NCI-H187 treated with DMSO at 0.1 percent for 48 hours (cell line): ENCODE measurements around the gene ZFP36L2.

Source experiments
- DNase-seq: peaks from one replicate; lab custom pipeline; 2025; lab: John Stamatoyannopoulos, UW

Gene ZFP36L2

DNA sequence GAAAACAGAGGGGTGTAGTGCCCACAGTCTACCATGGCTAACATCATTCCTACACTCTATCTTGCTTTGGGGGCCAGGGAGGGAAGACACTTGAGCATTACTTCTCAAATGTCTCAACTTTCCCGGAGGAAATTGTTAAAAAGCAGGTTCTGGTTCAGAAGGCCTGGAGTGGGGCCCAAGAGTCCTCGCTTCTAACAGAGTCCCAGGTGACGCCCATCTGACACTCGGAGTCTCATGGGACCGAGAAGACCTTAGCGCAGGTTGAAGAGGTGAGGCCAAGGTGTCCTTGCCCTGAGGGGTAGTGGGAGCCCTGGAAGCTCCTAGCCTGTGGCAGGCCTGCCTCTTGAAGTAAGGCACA, 40.1 kb downstream of the ZFP36L2 start:
- DNase-seq = no peak

DNA sequence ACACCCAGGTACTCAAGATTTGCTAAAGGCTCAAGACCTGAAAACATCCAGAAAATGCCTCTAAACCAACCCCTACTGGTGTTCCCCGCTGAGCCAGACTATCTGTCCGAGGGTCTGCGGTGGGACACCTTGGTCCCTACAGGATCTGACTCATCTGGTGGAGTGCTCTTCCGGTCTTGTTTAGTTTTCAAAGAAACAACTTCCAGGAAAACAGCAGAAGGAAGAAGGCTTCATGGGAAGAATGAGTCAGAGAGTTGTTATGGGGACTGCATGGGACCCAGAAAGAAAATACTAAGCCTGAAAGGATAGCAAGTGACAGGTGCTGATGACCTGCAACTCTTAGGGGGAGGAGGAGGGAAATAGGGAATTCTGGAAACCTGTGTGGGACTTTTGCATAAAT, 41.3 kb downstream of the ZFP36L2 start:
- no peak for DNase-seq

DNA sequence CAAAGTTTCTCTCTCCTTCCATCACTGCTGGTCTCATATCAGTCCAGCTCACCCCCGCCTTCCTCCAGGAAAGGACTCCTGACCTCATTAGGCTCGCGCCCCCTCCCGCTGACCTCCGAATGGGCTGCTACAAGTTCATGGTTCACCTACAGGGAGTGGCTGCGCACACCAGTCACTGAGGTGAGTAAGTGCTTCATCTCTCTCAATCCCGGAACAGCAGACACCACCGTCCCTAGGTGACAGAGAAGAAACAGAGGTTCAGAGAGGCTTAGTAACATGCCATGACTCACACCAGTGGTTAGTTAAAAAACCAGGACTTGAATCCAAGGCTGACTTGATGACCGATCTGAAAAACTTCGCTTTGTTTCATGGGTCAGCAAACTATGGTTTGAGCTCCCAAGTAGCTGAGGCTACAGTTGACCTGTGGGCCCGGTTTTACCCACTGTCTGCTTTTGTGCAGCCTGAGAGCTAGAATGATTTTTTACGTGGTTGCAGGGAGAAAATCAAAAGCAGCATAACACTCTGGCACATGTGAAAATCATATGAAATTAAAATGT, 42.0 kb downstream of the ZFP36L2 start:
- no peak for DNase-seq

DNA sequence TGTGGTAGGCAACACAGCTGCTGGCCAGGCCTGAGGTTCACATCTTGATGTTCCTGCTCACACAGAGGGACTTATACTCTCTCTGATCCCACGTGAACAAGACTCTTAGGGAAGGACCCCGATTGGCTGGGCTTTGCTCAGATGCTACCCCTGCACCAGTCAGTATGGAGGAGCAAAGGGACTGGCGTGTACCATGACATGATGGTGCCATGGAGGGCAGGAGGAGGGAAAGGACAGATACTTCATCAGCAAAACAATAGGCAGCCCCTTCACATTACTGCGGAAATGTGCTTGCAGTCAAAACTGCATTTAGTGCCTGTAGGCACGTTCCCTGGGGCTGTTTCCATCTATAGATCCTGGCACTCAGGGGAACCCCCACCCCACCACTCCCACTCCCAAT, 42.7 kb downstream of the ZFP36L2 start:
- no peak for DNase-seq

- no peak for DNase-seq
Observed at GRCh38 chr2:43180897-43181296, 45.5 kb downstream of the ZFP36L2 start.

DNA sequence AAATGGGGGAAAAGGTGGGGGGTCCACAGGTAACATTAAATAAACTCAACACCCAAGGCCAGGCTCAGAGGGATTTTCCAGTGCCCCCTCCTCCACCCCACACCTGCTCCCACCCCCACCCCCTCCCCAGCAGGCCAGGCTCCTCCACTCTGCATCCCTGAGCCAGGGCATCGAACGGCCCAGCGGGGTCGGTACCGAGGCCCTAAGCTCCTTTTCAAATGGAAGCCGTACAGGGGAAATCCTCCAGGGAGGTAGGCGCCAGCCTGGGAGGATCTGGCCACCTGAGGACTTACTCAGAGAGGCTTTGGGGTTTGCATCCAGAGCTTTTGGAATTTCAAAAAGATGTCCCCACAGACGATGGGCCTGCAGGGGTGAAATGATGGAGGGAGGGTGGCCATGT, 46.5 kb downstream of the ZFP36L2 start:
- DNase-seq = no peak

DNA sequence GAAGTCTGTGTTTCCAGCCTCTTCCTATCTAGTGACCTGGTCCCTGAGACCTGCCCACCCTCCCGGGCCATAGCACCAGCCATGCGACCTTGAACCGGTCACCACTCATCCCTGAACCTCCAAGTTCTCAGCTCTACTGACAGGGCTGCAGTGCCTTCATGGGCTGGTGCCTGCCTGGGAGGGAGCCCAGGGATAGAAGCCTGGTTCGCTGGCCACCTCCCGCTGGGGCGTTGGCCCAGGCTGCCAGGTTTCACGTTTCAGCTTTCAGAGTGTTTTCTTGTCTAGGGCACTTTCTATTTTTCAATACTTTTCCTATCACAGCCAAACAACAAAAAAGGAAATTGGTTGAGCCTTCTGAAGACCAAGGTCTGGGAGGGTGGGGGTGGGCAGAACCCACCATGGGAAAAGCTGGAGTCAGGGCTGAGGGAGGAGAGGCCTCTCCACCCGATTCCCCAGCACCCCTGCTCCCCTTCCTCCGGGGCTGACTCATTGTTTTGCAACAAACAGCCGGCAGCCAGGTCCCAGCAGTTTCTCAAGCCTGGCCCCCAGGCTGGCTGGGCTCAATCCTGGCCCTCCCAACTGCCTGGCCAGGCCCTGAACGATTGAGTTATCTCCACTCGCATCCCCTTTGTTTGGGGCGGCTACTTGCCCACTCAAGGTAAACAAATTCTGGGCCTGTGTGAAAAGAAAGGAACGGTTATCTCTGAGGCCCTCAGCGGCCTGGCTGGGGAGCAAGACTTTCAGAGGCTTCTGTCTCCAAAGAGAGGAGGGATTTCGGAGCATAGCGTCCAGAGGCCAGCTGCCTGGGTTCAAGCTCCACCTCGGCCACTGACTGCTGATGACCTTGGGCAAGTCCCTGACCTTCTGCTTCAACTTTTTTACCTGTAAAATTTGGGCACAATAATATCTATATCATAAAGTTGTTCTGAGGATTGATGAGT, 47.5 kb downstream of the ZFP36L2 start:
- DNase-seq = no peak

GRCh38 chr2:43178055-43178598, 48.3 kb downstream of the ZFP36L2 start:
- DNase-seq = no peak

DNA sequence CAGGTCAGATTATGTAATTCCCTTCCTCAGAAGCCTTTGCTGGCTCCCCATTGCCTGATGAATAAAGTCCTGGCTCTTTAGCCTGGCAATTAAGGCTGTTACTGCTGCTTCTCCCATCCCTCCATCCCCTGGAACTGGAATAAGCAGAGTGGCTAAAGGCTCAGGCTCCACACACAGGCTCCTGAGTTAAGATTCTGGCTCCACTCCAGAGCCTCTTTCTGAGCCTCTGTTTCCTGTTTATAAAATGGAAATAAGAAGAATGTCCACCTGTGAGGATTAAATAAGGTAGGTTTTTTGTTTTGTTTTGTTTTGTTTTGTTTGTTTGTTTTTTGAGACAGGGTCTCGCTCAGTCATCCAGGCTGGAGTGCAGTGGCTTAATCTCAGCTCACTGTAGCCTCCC, 50.0 kb downstream of the ZFP36L2 start:
- no peak for DNase-seq

DNA sequence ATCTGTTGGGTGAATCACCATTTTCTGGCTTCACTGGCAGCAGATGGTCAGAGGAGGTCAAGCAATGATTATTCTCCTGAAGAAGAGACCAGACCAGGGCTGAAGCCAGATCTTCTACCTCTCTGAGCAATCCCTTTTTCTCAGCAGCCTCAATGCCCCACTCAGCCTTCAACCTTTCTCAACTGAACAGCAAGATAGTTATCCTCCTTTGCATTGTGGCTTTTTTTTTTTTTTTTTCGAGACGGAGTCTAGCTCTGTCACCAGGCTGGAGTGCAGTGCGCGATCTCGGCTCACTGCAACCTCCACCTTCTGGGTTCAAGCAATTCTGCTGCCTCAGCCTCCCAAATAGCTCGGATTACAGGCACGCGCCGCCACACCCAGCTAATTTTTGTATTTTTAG, 50.5 kb downstream of the ZFP36L2 start:
- no peak for DNase-seq

GRCh38 chr2:43175020-43175441, 51.4 kb downstream of the ZFP36L2 start:
- DNase-seq = no peak

DNA sequence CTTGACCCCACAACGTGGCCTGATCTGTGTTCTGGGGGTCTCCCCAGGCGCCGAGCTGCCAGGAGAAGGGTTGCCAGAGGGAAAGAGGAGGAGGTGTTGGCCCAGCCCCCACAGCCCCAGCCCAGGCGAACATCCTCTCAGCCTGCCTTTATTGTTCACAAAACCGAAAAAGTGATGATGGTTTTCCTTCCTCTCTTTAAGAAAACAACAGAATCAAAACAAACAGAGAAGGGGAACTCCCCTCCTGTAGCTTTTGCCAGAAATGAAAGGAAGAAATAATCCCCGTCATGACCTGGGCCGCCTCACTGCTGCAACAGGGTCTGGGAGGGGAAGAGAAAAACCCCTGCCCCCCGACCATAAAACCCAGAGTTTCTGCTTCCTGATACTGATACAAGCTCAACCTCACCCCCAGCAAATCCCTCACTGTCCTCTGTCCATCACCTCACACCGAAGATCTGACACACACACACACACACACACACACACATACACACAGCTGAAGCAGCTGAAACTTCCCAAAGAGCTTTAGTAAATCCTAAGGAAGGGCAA, 52.0 kb downstream of the ZFP36L2 start:
- DNase-seq = no peak
